HepG2 (cell line): ENCODE results near the gene IL22RA1. TPM values are rescaled to one million over a fixed set of nuclear protein-coding genes. Genes with fewer than 3 reads are reported as not detected.

Experiments
- ATAC-seq: fragments of 200-7000 bp; cut with Tn5 transposase; 3 replicates; pipeline ENCODE4 v1.9.1; 2020; ENCODE audit warnings: mild to moderate bottlenecking, moderate library complexity
- BruUV-seq: library from RNA; stranded (reverse); fragments of 400-500 nt; replicated peaks from 2 replicates; lab custom pipeline; 2021; lab: Mats Ljungman, UMichigan
- CTCF ChIA-PET: fragments of 300-600 bp; formaldehyde crosslinking; extraction: SDS; loops from one replicate; lab custom pipeline; 2021; ENCODE audit warnings: low total read pairs, inconsistent platforms, low intra/inter-chr PET ratio; lab: Yijun Ruan, JAX
- POLR2A ChIA-PET: fragments of 350-600 bp; sonication (Branson Sonifier 250); formaldehyde crosslinking; loops from one replicate; lab custom pipeline; 2020; ENCODE audit warnings: antibody characterized with exemption, inconsistent platforms; lab: Yijun Ruan, JAX
- DNase-seq: peaks from one replicate; pipeline ENCODE4 v3.0.0-alpha.2; 2015; ENCODE audit warnings: low spot score
- FAIRE-seq: peaks from 3 replicates; lab custom pipeline; 2011; peaks lifted over from hg19 to GRCh38; lab: Jason Lieb, UNC
- H2AFZ ChIP-seq: one replicate; pipeline ENCODE4 v1.6.1; 2011; ENCODE audit warnings: low read length, inconsistent platforms
- H3K27ac ChIP-seq: fragments of 300-600 bp; 3 replicates; pipeline ENCODE4 v1.8.0; 2011; ENCODE audit warnings: mixed run types, mild to moderate bottlenecking, mixed read lengths, low read length, inconsistent platforms; ENCODE audit not compliant: insufficient read depth; ENCODE audit errors: extremely low read length
- H3K27me3 ChIP-seq, 2 experiments: fragments of 200-600 bp in 1 of 2; 2 replicates in 1 of 2; 3 replicates in 1 of 2; pipeline versions ENCODE4 v1.6.0 to v1.8.0; 2011; ENCODE audit warnings: low read length in 2 of 2, mild to moderate bottlenecking in 2 of 2, moderate library complexity in 2 of 2, inconsistent platforms in 1 of 2; ENCODE audit not compliant: insufficient read depth in 2 of 2, control insufficient read depth in 1 of 2
- H3K36me3 ChIP-seq, 2 experiments: fragments of 200-600 bp in 1 of 2; replicated peaks in 1 of 2; 2 replicates in 1 of 2; 3 replicates in 1 of 2; pipeline versions ENCODE4 v1.5.1 to v1.8.0; 2011; ENCODE audit warnings: low read length in 2 of 2, inconsistent platforms in 1 of 2; ENCODE audit not compliant: insufficient read depth in 2 of 2, control insufficient read depth in 1 of 2
- H3K4me1 ChIP-seq: 2 replicates; pipeline ENCODE4 v1.5.1; 2012; ENCODE audit warnings: low read length, inconsistent platforms; ENCODE audit not compliant: insufficient read depth
- H3K4me2 ChIP-seq: 2 replicates; pipeline ENCODE4 v1.6.0; 2011; ENCODE audit warnings: low read depth, low read length, inconsistent platforms
- H3K4me3 ChIP-seq, 3 experiments: fragments of 200-600 bp in 1 of 3; sonication (generic), shearing (Covaris generic) in 1 of 3; replicated peaks in 1 of 3; 2 replicates each; pipeline ENCODE4 v1.5.1; 2011 to 2016; ENCODE audit warnings: low read length in 3 of 3, inconsistent platforms in 2 of 3, low read depth in 2 of 3, mild to moderate bottlenecking in 2 of 3, control low read depth in 1 of 3, mixed read lengths in 1 of 3; ENCODE audit not compliant: insufficient read depth in 1 of 3
- H3K79me2 ChIP-seq: one replicate; pipeline ENCODE4 v1.6.1; 2011; ENCODE audit warnings: low read length, inconsistent platforms; ENCODE audit not compliant: insufficient read depth
- H3K9ac ChIP-seq: 2 replicates; pipeline ENCODE4 v1.6.0; 2011; ENCODE audit warnings: mild to moderate bottlenecking, low read depth, low read length, inconsistent platforms; ENCODE audit not compliant: insufficient read depth
- H3K9me3 ChIP-seq: 2 replicates; pipeline ENCODE4 v1.5.1; 2012; ENCODE audit warnings: mild to moderate bottlenecking, low read length
- H4K20me1 ChIP-seq: 2 replicates; pipeline ENCODE4 v1.6.0; 2011; ENCODE audit warnings: inconsistent platforms, mild to moderate bottlenecking, low read length, moderate library complexity; ENCODE audit not compliant: insufficient read depth
- BCL6 ChIP-seq: IDR thresholded peaks from 2 replicates; pipeline ENCODE4 v1.6.1; 2016; ENCODE audit warnings: missing genetic modification reagents, missing compliant biosample characterization
- HMGA1 ChIP-seq: sonication (generic); formaldehyde crosslinking; conservative IDR thresholded peaks from 2 replicates; pipeline ENCODE4 v1.4.0; 2020; ENCODE audit warnings: missing genetic modification reagents
- KDM5B ChIP-seq: sonication (generic); formaldehyde crosslinking; IDR thresholded peaks from 2 replicates; pipeline ENCODE4 v1.4.0; 2020; ENCODE audit warnings: missing genetic modification reagents, mild to moderate bottlenecking, borderline replicate concordance
- NFE2 ChIP-seq: sonication (generic); formaldehyde crosslinking; IDR thresholded peaks from 2 replicates; pipeline ENCODE4 v1.4.0; 2020; ENCODE audit warnings: missing genetic modification reagents
- POLR2AphosphoS2 ChIP-seq: IDR thresholded peaks from 2 replicates; pipeline ENCODE4 v1.6.1; 2011; ENCODE audit warnings: low read depth, low read length, improper control_type of control experiment
- SOX13 ChIP-seq, 3 experiments: fragments of 450-650 bp in 1 of 3; sonication (generic) in 1 of 3; formaldehyde crosslinking in 1 of 3; IDR thresholded peaks in 2 of 3; conservative IDR thresholded peaks in 1 of 3; 2 replicates each; pipeline versions ENCODE4 v1.5.0 to v1.6.1; 2016 to 2020; ENCODE audit warnings: antibody characterized with exemption in 1 of 3, mild to moderate bottlenecking in 1 of 3, missing compliant biosample characterization in 1 of 3, missing genetic modification reagents in 1 of 3, moderate library complexity in 1 of 3
- ZNF121 ChIP-seq: sonication (generic); formaldehyde crosslinking; IDR thresholded peaks from 2 replicates; pipeline ENCODE4 v1.5.0; 2020; ENCODE audit warnings: mild to moderate bottlenecking, missing genetic modification reagents
- ZZZ3 ChIP-seq: sonication (generic); formaldehyde crosslinking; IDR thresholded peaks from 2 replicates; pipeline ENCODE4 v1.4.0; 2020; ENCODE audit warnings: missing genetic modification reagents, mild to moderate bottlenecking, borderline replicate concordance
- WGBS: methylation state at CpG from one replicate; pipeline ENCODE4 v1.1.6; 2017; ENCODE audit warnings: low lambda C conversion rate; 5-methylcytosine and 5-hydroxymethylcytosine counted together
- in situ Hi-C: cut with HindIII; loops from 2 replicates; pipeline ENCODE4 v1.10.0; 2017; ENCODE audit warnings: low pct_unique_long_range_greater_than_20kb; ENCODE audit not compliant: extremely low pct_ligation_motif_present
- intact Hi-C: fragments of 100-400 bp; cut with micrococcal nuclease; formaldehyde crosslinking; loops from one replicate; pipeline ENCODE4 v1.10.0; 2022; ENCODE audit not compliant: unreplicated experiment
- polyA plus RNA-seq, 8 experiments: library from polyadenylated mRNA; depleted of rRNA in 3 of 8; stranded (reverse) in 7 of 8; unstranded in 1 of 8; fragments of >200 nt; fragmentation: Illumina TruSeq in 4 of 8; extraction: Trizol in 4 of 8; gene quantifications; 2 replicates each; pipeline versions ENCODE4 v1.2.1 to v1.2.3, GENCODE V29; 2011 to 2016; ENCODE audit warnings: low read depth in 4 of 8, missing spikeins in 1 of 8, mixed read lengths in 1 of 8; ENCODE audit not compliant: insufficient read depth in 1 of 8
- total RNA-seq, 5 experiments: library from RNA; depleted of rRNA; stranded (reverse); fragments of >200 nt; fragmentation: Illumina TruSeq; extraction: Trizol; gene quantifications; 2 replicates each; pipeline ENCODE4 v1.2.3, GENCODE V29; 2016; ENCODE audit warnings: low read depth in 1 of 5
- TF ChIP-seq, protein P1 (sequence below): sonication (generic); formaldehyde crosslinking; IDR thresholded peaks from 2 replicates; pipeline ENCODE4 v1.5.0; 2020; ENCODE audit warnings: mild to moderate bottlenecking, missing genetic modification reagents

Gene IL22RA1
- total and polyA plus RNA-seq, 2 of the 13 experiments (the other 11 are each of a cell fraction or from before 2014, with no cell fraction given): 4.4 to 10.2 TPM

DNA sequence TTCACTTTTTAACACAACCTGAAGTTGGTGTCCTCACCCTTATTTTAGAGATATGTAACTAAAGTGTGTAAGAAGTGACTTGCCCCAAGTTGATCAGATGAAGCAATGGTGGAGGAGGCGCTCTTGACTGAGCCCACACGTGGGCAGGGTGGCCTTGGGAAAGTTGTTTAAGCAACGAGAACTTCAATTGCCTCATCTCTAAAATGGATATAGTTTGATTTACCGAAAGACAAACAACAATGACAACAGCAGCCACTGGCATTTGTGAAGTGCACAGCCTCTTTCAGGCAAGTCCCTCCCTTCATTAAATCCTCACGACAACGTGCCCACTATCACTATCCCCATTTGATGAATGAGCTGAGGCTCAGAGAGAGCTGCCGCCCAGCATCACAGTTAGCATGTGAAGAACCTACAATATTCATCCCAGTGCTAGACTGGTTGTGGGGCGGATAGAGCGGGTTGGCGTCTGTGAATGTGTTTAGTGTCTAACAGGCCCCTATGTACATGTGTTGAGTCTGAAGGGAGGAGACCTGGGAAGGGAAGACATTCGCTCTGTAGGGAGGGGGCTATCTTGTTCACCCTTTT, 3.0 kb downstream of the IL22RA1 start:
- H3K79me2 ChIP-seq: no peaks in the 10 kb centered on the region
- H3K27me3 ChIP-seq: no peaks in the 10 kb centered on the region; a peak in 1 of 5 replicates
- in situ Hi-C loops (no loop called here), intact Hi-C loops (no loop called here)
- ATAC-seq (no peak), FAIRE-seq (no peak), DNase-seq (no peak)
- H3K4me2 ChIP-seq: no peak overlapping the region
- 92% methylated on average over 11 of the region's 11 CpGs for WGBS
- no peaks in the 10 kb centered on the region for H3K9me3 ChIP-seq
- ChIA-PET POLR2A (no interaction called here), CTCF (no interaction called here)
- no TSS peak for BruUV-seq
- H3K9ac ChIP-seq: no peak overlapping the region
- H3K4me3 ChIP-seq: no peak overlapping the region
- no peaks in the 10 kb centered on the region for H4K20me1 ChIP-seq
- H3K27ac ChIP-seq: no peak overlapping the region
- peaks cover 1 to 4% of the 10 kb centered on the region in 2 experiments; a peak in 2 of 5 replicates for H3K36me3 ChIP-seq
- peaks cover 45% of the 10 kb centered on the region for H3K4me1 ChIP-seq
- no peak overlapping the region for H2AFZ ChIP-seq
- TF ChIP-seq HMGA1 (CRISPR knock-in tag) (no peak), NFE2 (CRISPR knock-in tag) (no peak), SOX13 (IDR thresholded peaks at IDR 0.05) (no peak), SOX13 (CRISPR knock-in tag; conservative IDR thresholded peaks at IDR 0.05 in 1 of 2, IDR thresholded peaks at IDR 0.05 in 1 of 2) (no peak), POLR2AphosphoS2 (no peak), ZNF121 (CRISPR knock-in tag) (no peak), BCL6 (no peak), ZZZ3 (CRISPR knock-in tag) (no peak), KDM5B (CRISPR knock-in tag) (no peak)
- TF ChIP-seq, protein P1, sequence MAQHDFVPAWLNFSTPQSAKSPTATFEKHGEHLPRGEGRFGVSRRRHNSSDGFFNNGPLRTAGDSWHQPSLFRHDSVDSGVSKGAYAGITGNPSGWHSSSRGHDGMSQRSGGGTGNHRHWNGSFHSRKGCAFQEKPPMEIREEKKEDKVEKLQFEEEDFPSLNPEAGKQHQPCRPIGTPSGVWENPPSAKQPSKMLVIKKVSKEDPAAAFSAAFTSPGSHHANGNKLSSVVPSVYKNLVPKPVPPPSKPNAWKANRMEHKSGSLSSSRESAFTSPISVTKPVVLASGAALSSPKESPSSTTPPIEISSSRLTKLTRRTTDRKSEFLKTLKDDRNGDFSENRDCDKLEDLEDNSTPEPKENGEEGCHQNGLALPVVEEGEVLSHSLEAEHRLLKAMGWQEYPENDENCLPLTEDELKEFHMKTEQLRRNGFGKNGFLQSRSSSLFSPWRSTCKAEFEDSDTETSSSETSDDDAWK (CRISPR knock-in tag): no peak
